OCI-LY3 (cell line): ENCODE data around the gene ACTG1.

Source experiments
- H2AFZ ChIP-seq: fragments of 200-600, 300-600 bp; shearing (Covaris generic); 2 replicates; pipeline ENCODE4 v1.6.0; 2014; ENCODE audit warnings: antibody characterized with exemption, low read depth, low read length
- H3K27ac ChIP-seq: fragments of 200-600, 300-600 bp; sonication (generic); 2 replicates; pipeline ENCODE4 v1.5.1; 2014; ENCODE audit warnings: mild to moderate bottlenecking, low read length, moderate library complexity, mixed read lengths
- H3K27me3 ChIP-seq: fragments of 200-600, 300-600 bp; sonication (generic); 2 replicates; pipeline ENCODE4 v1.6.1; 2014; ENCODE audit warnings: low read depth, low read length, mixed read lengths
- H3K36me3 ChIP-seq: fragments of 200-600, 300-600 bp; sonication (generic); replicated peaks from 2 replicates; pipeline ENCODE3; 2014; ENCODE audit warnings: low read depth, low read length, mixed read lengths
- H3K4me1 ChIP-seq: fragments of 300-600, 200-600 bp; sonication (generic); 2 replicates; pipeline ENCODE4 v1.6.1; 2014; ENCODE audit warnings: low read length, mixed read lengths
- H3K4me2 ChIP-seq: fragments of 200-600, 300-600 bp; sonication (generic); 2 replicates; pipeline ENCODE4 v1.6.1; 2014; ENCODE audit warnings: low read length, mixed read lengths
- H3K4me3 ChIP-seq: fragments of 300-600, 200-600 bp; sonication (generic); 2 replicates; pipeline ENCODE4 v1.5.1; 2014; ENCODE audit warnings: antibody characterized with exemption, mild to moderate bottlenecking, low read length, moderate library complexity
- H3K79me2 ChIP-seq: fragments of 300-600, 200-600 bp; shearing (Covaris generic); 2 replicates; pipeline ENCODE4 v1.6.1; 2014; ENCODE audit warnings: mild to moderate bottlenecking, low read length, mixed read lengths
- H3K9ac ChIP-seq: fragments of 300-600, 200-600 bp; shearing (Covaris generic); 2 replicates; pipeline ENCODE4 v1.6.0; 2014; ENCODE audit warnings: mild to moderate bottlenecking, low read length, moderate library complexity
- H3K9me3 ChIP-seq: fragments of 200-600, 300-600 bp; shearing (Covaris generic); 2 replicates; pipeline ENCODE4 v1.6.1; 2014; ENCODE audit warnings: low read length, mixed read lengths; ENCODE audit not compliant: insufficient read depth
- H4K20me1 ChIP-seq: fragments of 200-600, 300-600 bp; sonication (generic); 2 replicates; pipeline ENCODE4 v1.6.1; 2016; ENCODE audit warnings: low read length, mixed read lengths; ENCODE audit not compliant: insufficient read depth
- CTCF ChIP-seq: fragments of 200-600, 300-600 bp; sonication (generic); IDR thresholded peaks from 2 replicates; pipeline ENCODE4 v1.5.1; 2014; ENCODE audit warnings: antibody characterized with exemption, low read length, low read depth
- EZH2phosphoT487 ChIP-seq: fragments of 200-600 bp; shearing (Covaris generic); IDR thresholded peaks from 2 replicates; pipeline ENCODE4 v1.6.1; 2018; ENCODE audit warnings: antibody characterized with exemption, mixed run types, low read depth

Gene ACTG1

GRCh38 chr17:81515530-81516041 is 3.0 kb upstream of the ACTG1 start:
- peak overlapping the region; percentile 83 for H3K4me3 ChIP-seq
- TF ChIP-seq EZH2phosphoT487: no peak
- no peak for TF ChIP-seq CTCF

GRCh38 chr17:81514739-81515529 is 2.3 kb upstream of the ACTG1 start:
- Histone ChIP-seq H3K9me3 (no peaks in the 10 kb centered on the region), H3K27ac (peak overlapping the region; percentile 95), H4K20me1 (peaks cover 24% of the 10 kb centered on the region), H3K79me2 (peaks cover 51% of the 10 kb centered on the region), H3K9ac (peak overlapping the region; percentile 99), H3K27me3 (no peaks in the 10 kb centered on the region), H3K4me3 (peak overlapping the region; percentile 83), H3K4me2 (peak overlapping the region; percentile 85), H2AFZ (no peak overlapping the region), H3K36me3 (peaks cover 32% of the 10 kb centered on the region), H3K4me1 (peaks cover 54% of the 10 kb centered on the region)
- TF ChIP-seq EZH2phosphoT487: no peak
- no peak for TF ChIP-seq CTCF

More at GRCh38 chr17:81515530-81516041, 3.0 kb upstream of the ACTG1 start:
- Histone ChIP-seq H3K79me2 (peaks cover 44% of the 10 kb centered on the region), H3K4me1 (peaks cover 53% of the 10 kb centered on the region), H3K9me3 (no peaks in the 10 kb centered on the region), H3K4me2 (peak overlapping the region; percentile 85), H4K20me1 (peaks cover 17% of the 10 kb centered on the region), H3K27ac (peak overlapping the region; percentile 95), H3K9ac (peak overlapping the region; percentile 99), H2AFZ (no peak overlapping the region), H3K36me3 (peaks cover 25% of the 10 kb centered on the region), H3K27me3 (0 out of 2 replicates have a peak, but pooled peaks cover 6% of the 10 kb centered on the region)

GRCh38 chr17:81514489-81514738 is 1.8 kb upstream of the ACTG1 start:
- Histone ChIP-seq H3K4me3 (peak overlapping the region; percentile 83), H2AFZ (no peak overlapping the region), H3K9me3 (no peaks in the 10 kb centered on the region), H3K4me2 (peak overlapping the region; percentile 85), H3K4me1 (peaks cover 54% of the 10 kb centered on the region), H3K79me2 (peaks cover 55% of the 10 kb centered on the region), H3K27ac (peak overlapping the region; percentile 95), H4K20me1 (peaks cover 29% of the 10 kb centered on the region), H3K9ac (peak overlapping the region; percentile 99), H3K36me3 (peaks cover 37% of the 10 kb centered on the region), H3K27me3 (no peaks in the 10 kb centered on the region)
- no peak for TF ChIP-seq EZH2phosphoT487
- no peak for TF ChIP-seq CTCF

- Histone ChIP-seq H3K4me1 (peaks cover 54% of the 10 kb centered on the region), H2AFZ (no peak overlapping the region), H3K4me3 (peak overlapping the region; percentile 83), H3K27ac (peak overlapping the region; percentile 95), H4K20me1 (peaks cover 34% of the 10 kb centered on the region), H3K79me2 (peaks cover 55% of the 10 kb centered on the region), H3K36me3 (peaks cover 42% of the 10 kb centered on the region), H3K9me3 (no peaks in the 10 kb centered on the region), H3K9ac (peak overlapping the region; percentile 99), H3K27me3 (no peaks in the 10 kb centered on the region), H3K4me2 (peak overlapping the region; percentile 85)
- TF ChIP-seq CTCF (no peak), EZH2phosphoT487 (no peak)
Measured at GRCh38 chr17:81513753-81514488, 1.3 kb upstream of the ACTG1 start.
